Thoracic aorta (tissue), 2 donors: ENCODE results near the gene SRP9. TPM values are rescaled to one million over a fixed set of nuclear protein-coding genes. Genes with fewer than 3 reads are reported as not detected.
"Not testable (repeated sequence)": the region's sequence is repeated elsewhere in the genome, so short reads cannot be mapped to it uniquely, and the experiment has no call there.

ENCODE experiments used
- ATAC-seq: fragments of 150-250 bp; one replicate; pipeline ENCODE4 v1.8.0; 2017; ENCODE audit warnings: low read depth; ENCODE audit not compliant: insufficient number of reproducible peaks, low FRiP score
- DNase-seq: peaks from one replicate; pipeline ENCODE4 v3.0.0-alpha.2; 2020; ENCODE audit warnings: low spot score
- H3K27ac ChIP-seq, 2 donors: fragments of 200-600 bp; sonication (generic); 1 replicate in 1 of 2; 2 replicates in 1 of 2; pipeline ENCODE4 v1.5.1; 2016; ENCODE audit warnings: mild to moderate bottlenecking in 2 of 2, moderate library complexity in 2 of 2
- H3K27me3 ChIP-seq: fragments of 200-600 bp; sonication (generic); replicated peaks from 2 replicates; pipeline ENCODE4 v1.6.0; 2016; ENCODE audit warnings: mild to moderate bottlenecking; ENCODE audit not compliant: insufficient read depth
- H3K36me3 ChIP-seq: fragments of 200-600 bp; sonication (generic); one replicate; pipeline ENCODE4 v1.5.1; 2016
- H3K4me1 ChIP-seq, 2 donors: fragments of 200-600 bp; sonication (generic); 1 replicate in 1 of 2; 2 replicates in 1 of 2; pipeline versions ENCODE4 v1.5.1 to v1.6.0; 2016; ENCODE audit warnings: low read depth in 2 of 2, mild to moderate bottlenecking in 1 of 2; ENCODE audit not compliant: control insufficient read depth in 1 of 2
- H3K4me3 ChIP-seq: fragments of 200-600 bp; sonication (generic); 2 replicates; pipeline ENCODE4 v1.5.1; 2016; ENCODE audit warnings: mild to moderate bottlenecking
- H3K9me3 ChIP-seq: fragments of 200-600 bp; sonication (generic); 2 replicates; pipeline ENCODE4 v1.5.1; 2016
- CTCF ChIP-seq: fragments of 200-600 bp; sonication (generic); IDR thresholded peaks from one replicate; pipeline ENCODE4 v1.5.1; 2019; ENCODE audit warnings: antibody characterized with exemption
- total RNA-seq, 2 donors: library from RNA; depleted of rRNA; stranded (reverse); fragments of >200 nt; gene quantifications; one replicate each; pipeline versions ENCODE4 v1.1.0 to v1.2.3, GENCODE V29; 2016

The SRP9 gene
- total RNA-seq, 2 donors from 2014 or later, result 130 to 131 TPM

GRCh38 chr1:225809842-225810578 is 32.4 kb downstream of the SRP9 start, which contains the start of gene EPHX1:
EPHX1 (plus strand) TSS chr1:225810124; CDS start chr1:225828730, 18,606 bp downstream.
- peak within 1 kb of the TSS; percentile 59 to 68 for H3K27ac ChIP-seq
- H3K9me3 ChIP-seq, result no peaks in the 10 kb centered on the region
- TF ChIP-seq CTCF, result peak; percentile 42
- peak; percentile 56 for ATAC-seq
- H3K4me1 ChIP-seq, result peaks cover 22 to 46% of the 10 kb centered on the region in 2 donors
- peak within 1 kb of the TSS; percentile 91 for H3K4me3 ChIP-seq
- peak; percentile 62 for DNase-seq
- H3K36me3 ChIP-seq, result no peaks in the 10 kb centered on the region
- no peaks in the 10 kb centered on the region for H3K27me3 ChIP-seq

GRCh38 chr1:225810579-225811538 is 33.2 kb downstream of the SRP9 start:
- not testable (repeated sequence) for DNase-seq, ATAC-seq, H3K27me3 ChIP-seq, H3K36me3 ChIP-seq, H3K9me3 ChIP-seq
- peaks cover 27 to 54% of the 10 kb centered on the region in 2 donors for H3K4me1 ChIP-seq
- H3K4me3 ChIP-seq, result peak overlapping the region; percentile 91
- H3K27ac ChIP-seq, result peak overlapping the region; percentile 52 to 68

- Histone ChIP-seq H3K27me3 (no peaks in the 10 kb centered on the region), H3K4me3 (peak overlapping the region; percentile 91), H3K36me3 (no peaks in the 10 kb centered on the region), H3K4me1 (peaks cover 37 to 64% of the 10 kb centered on the region in 2 donors), H3K27ac (peak overlapping the region in 1 of 2 donors; percentile 31), H3K9me3 (no peaks in the 10 kb centered on the region)
- no peak for TF ChIP-seq CTCF
- no peak for DNase-seq
- no peak for ATAC-seq
These were observed 34.2 kb downstream of the SRP9 start for GRCh38 chr1:225811622-225812487.

- no peaks in the 10 kb centered on the region for H3K9me3 ChIP-seq
- DNase-seq (no peak), ATAC-seq (no peak)
- peaks cover 42 to 72% of the 10 kb centered on the region in 2 donors for H3K4me1 ChIP-seq
- H3K27me3 ChIP-seq, result no peaks in the 10 kb centered on the region
- no peaks in the 10 kb centered on the region for H3K36me3 ChIP-seq
- H3K4me3 ChIP-seq, result no peak overlapping the region
- H3K27ac ChIP-seq, result peak overlapping the region in 1 of 2 donors; percentile 97
- TF ChIP-seq CTCF, result no peak
These were observed 35.0 kb downstream of the SRP9 start for GRCh38 chr1:225812488-225813213.
